Omental fat pad (tissue), 4 donors: ENCODE results near the gene ZNF536. TPM values are rescaled to one million over a fixed set of nuclear protein-coding genes. Genes with fewer than 3 reads are reported as not detected.

ENCODE experiments used
- ATAC-seq: fragments of 150-250 bp; one replicate; pipeline ENCODE4 v1.9.1; 2016; ENCODE audit warnings: mild to moderate bottlenecking, moderate library complexity; ENCODE audit not compliant: low FRiP score
- DNase-seq: peaks from one replicate; pipeline ENCODE4 v3.0.0-alpha.2; 2019; ENCODE audit warnings: low spot score
- total RNA-seq, 4 donors: library from RNA; depleted of rRNA; stranded (reverse); fragments of >200 nt; gene quantifications; one replicate each; pipeline ENCODE4 v1.1.0, GENCODE V29; 2016
- TF ChIP-seq, protein P1 (sequence below), 3 donors: fragments of 450-650 bp; IDR thresholded peaks; one replicate each; pipeline ENCODE4 v1.5.1; 2016 to 2017; ENCODE audit warnings: antibody characterized with exemption in 3 of 3, mild to moderate bottlenecking in 3 of 3, moderate library complexity in 2 of 3

The ZNF536 gene
- total RNA-seq, 4 donors from 2014 or later = 0.09 to 1.1 TPM; not detected in 2

DNA sequence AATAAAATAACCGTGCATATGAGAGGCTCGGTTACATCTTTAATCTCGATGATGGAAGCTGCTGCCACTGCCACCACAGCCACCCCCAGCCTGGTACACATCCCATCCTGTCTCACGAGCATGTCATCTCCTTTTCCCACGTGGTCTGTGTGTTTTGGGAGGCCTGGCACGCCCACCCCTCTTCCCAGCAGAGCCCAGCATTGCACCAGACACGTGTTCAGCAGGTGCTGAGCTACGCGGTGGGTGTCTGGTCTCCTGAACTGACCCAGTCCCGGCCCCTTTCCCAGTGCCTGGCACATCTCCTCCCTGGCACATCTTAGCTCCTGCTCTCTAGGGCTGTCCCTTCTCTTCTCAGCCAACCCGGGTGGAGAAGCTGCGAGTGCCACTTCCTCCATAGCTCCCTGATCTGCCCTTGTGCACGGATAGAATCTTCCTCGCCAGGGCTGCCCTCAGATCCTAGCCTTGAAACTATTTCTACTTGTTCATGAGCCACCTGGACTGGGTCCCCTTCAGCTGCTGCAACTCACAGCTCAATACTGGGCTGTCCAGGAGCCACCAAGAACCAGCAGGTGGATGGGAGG is 36.8 kb upstream of the ZNF536 start:
- DNase-seq (no peak), ATAC-seq (no peak)
- TF ChIP-seq, protein P1, sequence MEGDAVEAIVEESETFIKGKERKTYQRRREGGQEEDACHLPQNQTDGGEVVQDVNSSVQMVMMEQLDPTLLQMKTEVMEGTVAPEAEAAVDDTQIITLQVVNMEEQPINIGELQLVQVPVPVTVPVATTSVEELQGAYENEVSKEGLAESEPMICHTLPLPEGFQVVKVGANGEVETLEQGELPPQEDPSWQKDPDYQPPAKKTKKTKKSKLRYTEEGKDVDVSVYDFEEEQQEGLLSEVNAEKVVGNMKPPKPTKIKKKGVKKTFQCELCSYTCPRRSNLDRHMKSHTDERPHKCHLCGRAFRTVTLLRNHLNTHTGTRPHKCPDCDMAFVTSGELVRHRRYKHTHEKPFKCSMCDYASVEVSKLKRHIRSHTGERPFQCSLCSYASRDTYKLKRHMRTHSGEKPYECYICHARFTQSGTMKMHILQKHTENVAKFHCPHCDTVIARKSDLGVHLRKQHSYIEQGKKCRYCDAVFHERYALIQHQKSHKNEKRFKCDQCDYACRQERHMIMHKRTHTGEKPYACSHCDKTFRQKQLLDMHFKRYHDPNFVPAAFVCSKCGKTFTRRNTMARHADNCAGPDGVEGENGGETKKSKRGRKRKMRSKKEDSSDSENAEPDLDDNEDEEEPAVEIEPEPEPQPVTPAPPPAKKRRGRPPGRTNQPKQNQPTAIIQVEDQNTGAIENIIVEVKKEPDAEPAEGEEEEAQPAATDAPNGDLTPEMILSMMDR (IDR thresholded peaks at IDR 0.05) = no peak

DNA sequence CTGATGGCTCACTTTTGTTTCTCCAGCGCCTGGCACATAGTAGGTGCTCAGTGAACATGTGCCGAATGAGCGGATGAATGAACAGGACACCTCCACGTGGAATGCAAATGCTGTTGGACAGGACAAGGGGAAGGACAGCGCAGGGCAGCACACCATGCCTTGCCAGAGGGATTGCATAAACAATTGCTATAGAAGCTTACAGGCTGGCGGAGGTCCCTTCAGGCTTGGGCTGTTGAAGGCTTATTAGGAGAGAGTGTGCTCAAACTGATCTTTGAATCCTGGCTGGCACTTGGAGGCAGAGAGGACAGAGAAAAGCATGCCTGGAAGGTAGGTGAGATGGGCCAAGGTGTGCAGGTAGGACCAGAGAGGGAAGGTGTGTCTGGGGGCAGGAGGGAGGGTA is 35.9 kb upstream of the ZNF536 start:
- ATAC-seq (no peak), DNase-seq (no peak)
- TF ChIP-seq, protein P1 (IDR thresholded peaks at IDR 0.05) = no peak

DNA sequence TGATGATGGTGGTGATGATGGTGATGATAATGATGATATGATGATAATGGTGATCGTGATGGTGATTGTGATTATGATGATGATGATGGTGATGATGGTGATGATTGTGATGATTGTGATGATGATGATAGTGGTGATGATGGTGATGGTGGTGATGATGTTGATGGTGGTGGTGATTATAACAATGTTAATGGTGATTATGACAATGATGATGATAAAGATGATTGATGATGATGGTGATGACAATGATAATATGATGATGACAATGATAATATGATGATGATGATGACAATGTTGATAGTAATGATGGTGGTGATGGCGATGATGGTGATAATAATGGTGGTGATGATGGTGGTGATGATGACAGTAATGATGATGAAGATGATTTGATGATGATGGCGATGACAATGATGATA is 34.1 kb upstream of the ZNF536 start:
- ATAC-seq (no peak), DNase-seq (no peak)
- TF ChIP-seq, protein P1 (IDR thresholded peaks at IDR 0.05) = no peak

DNA sequence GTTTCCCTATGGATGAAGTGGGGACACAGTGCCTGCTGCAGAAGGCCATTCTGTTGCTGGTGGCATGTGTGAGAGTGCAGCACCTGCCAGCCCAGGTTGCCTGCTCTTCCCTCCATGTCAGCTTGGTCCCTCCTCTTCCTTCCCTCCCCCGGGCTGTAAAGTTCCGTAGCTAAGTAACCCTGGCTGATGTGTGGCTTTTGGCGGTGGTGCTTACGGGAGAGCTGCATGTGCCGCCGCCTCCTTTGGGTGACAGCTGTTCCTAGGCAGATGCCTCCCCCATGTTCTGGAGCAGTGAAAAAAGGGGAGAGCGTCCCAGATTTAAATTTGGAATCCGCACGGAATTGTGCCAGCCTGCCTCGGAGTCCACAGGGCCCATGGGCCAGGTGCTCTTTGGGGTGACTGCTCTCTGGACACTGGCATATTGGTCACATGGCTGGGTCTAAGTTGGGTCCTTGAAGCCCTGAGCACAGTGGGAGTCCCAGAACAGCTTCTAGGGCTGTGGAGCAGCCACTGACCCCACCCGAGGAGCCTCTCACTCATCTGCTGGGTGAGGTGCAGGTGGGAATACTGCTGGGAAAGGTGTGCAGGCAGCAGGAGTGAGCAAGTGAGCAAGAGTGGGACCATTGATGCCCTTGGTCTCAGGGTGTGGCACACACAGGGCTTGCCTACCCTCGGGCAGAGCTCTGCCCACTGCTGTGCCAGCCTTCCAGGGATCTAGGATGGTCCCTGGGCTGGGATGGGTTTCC is 33.1 kb upstream of the ZNF536 start:
- no peak for DNase-seq

DNA sequence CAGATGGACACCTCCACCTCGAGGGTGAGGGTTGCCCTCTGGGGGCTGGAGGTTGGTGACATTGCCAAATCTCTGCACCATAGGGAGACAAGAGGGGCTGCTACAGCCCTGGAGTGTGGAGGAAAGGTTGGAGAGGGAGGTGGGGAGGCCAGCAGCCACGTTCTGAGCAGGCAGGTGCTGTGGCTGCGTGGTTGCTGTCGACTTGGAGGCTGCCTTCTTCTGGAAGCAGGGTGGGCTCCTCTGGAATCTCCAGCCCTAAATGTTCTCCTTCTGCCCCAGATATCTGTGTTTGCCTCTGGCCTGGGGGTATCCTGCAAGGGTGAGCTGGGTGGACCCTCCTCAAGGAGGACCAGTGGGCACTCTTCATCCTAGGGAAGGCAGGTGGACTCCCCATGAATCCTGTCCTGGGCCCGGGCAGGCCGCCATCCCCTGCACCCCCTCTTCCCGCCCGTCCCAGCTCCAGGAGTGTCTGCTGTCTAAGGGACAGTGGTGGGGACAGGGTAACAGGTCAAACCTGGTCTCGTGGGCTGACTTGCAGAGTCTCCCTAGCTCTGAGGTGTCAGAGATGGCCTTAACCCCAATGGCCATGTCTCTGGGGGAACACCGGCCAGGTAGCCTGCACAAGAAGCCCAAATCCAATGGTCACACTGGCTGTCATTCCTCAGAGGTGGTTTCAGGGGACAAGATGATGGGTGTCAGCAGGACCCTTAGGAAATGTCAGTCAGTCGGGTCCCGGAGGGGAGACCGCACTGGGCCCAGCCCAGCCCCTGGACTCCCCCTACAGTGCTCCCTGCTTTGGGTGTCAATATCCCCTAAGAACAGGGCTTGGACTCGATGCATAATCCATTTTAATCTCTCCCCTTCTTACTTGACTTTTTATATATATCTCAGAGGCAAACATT is 32.3 kb upstream of the ZNF536 start:
- DNase-seq (no peak), ATAC-seq (no peak)
- TF ChIP-seq, protein P1 (IDR thresholded peaks at IDR 0.05) = no peak

More for the DNA sequence above, 33.1 kb upstream of the ZNF536 start:
- TF ChIP-seq, protein P1 (IDR thresholded peaks at IDR 0.05) = no peak
- ATAC-seq = no peak

GRCh38 chr19:30340771-30341561 is 31.2 kb upstream of the ZNF536 start:
- ATAC-seq = no peak
- no peak for DNase-seq
- TF ChIP-seq, protein P1 (IDR thresholded peaks at IDR 0.05) = no peak
